Dedifferentiated amniotic fluid mesenchymal stem cell (primary cell): ENCODE measurements around the gene SPINT2.

ENCODE experiments used
- DNase-seq: peaks from one replicate; pipeline ENCODE4 v3.0.0-alpha.2; 2016; ENCODE audit errors: extremely low spot score

Gene SPINT2

GRCh38 chr19:38294090-38294489 is 29.7 kb downstream of the SPINT2 start:
- DNase-seq: no peak

DNA sequence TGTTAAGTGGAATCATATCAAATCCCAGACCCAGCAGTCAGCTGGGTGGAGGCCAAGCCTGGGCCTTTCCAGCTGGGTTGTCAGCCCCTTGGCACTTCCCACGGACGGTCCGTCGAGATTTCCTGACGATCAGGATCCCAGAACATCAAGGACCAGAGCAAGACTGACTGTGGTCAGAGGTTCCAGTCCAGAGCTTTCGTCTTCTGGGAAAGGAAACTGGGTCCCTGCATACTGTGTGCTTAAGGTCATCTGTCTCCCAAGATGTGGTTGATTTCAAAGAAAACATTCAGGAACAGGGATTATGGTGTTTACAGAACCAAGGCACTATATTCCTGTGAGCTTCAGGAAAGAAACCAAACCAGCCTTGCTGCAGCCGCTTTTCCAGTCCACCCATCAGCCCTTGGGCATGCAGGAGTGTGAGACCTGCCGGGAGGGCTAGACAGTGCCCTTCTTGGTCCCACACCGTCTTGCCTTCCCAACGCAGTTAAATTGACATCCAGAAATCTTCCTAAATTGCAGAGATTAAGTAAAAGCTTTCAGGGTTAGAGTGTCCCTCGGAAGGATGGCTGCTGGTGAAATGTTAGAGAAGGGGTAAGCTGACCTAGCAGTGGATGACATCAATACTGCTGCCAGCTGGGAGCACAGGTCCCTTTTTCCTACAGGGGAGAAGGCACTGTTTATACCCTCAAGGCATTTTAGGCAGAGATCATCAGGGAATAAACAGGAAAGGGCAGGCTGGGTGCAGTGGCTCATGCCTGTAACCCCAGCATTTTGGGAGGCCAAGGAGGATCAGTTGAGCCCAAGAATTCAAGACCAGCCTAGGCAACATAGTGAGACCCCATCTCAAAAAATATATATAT is 34.7 kb downstream of the SPINT2 start:
- DNase-seq: no peak

GRCh38 chr19:38303517-38304351 is 39.4 kb downstream of the SPINT2 start, which contains the start of gene C19orf33:
Gene C19orf33, plus strand, starts transcription at chr19:38304251. Its CDS starts 11 bp downstream, at chr19:38304262.
- DNase-seq: no peak

GRCh38 chr19:38304352-38304865 is 40.0 kb downstream of the SPINT2 start:
- DNase-seq: no peak

DNA sequence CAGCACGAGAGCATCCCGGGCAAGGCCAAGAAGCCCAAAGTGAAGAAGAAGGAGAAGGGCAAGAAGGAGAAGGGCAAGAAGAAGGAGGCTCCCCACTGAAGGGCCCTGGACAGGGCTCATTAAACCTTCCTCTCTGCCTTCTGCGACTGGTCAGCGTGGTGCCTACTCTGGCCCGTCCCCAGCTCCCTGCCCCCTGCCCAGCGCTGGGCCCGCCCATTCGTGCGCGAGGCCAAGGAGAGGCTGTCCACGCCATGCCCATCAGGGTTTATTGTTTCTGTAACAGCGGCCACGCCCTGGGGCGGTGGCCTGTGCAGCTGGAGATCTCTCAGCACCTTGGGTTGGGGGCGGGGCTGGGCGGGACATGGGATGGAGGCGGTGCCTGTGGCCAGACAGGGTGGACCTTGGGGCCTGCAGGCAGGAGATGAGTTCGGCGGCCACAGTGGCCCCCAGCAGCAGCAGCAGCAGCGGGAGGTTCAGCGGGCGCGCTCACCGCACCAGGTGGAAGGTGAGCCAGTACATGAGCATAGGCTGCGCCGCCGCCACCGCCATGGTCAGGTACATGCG is 40.6 kb downstream of the SPINT2 start:
- DNase-seq: no peak

- no peak for DNase-seq
Measured at GRCh38 chr19:38306236-38306635, 41.9 kb downstream of the SPINT2 start.

- no peak for DNase-seq
Measured at GRCh38 chr19:38307076-38307475, 42.7 kb downstream of the SPINT2 start.

GRCh38 chr19:38307597-38307996 is 43.2 kb downstream of the SPINT2 start:
- no peak for DNase-seq

GRCh38 chr19:38308006-38308766 is 43.8 kb downstream of the SPINT2 start:
- DNase-seq: no peak

GRCh38 chr19:38308926-38309614 is 44.7 kb downstream of the SPINT2 start:
- DNase-seq: no peak

GRCh38 chr19:38309615-38310278 is 45.4 kb downstream of the SPINT2 start:
- DNase-seq: no peak

DNA sequence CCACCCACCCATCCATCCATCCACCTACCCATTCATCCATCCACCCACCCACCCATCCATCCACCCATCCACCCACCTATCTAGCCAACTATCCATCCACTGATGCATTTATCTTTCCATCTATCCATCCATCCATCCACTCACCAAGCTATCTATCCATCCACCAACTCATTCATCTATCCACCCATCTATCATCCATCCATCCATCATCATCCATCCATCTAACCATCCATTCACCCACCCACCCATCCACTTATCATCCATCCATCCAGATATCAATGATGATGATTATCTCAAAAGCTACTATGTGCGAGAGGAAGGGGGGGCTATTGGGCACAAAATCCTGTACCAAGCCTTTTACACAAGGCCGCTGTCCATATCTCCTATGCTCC is 45.9 kb downstream of the SPINT2 start:
- no peak for DNase-seq

- DNase-seq: no peak
Measured at GRCh38 chr19:38310986-38311385, 46.6 kb downstream of the SPINT2 start.

- peak; percentile 97 for DNase-seq
Measured at GRCh38 chr19:38315657-38316476, 51.5 kb downstream of the SPINT2 start, which contains the start of gene YIF1B. Gene YIF1B, minus strand, starts transcription at chr19:38315947. Its CDS starts 30 bp downstream, at chr19:38315917.

- DNase-seq: no peak
Measured at GRCh38 chr19:38316477-38317067, 52.2 kb downstream of the SPINT2 start.

- DNase-seq: no peak
Measured at GRCh38 chr19:38317104-38317612, 52.8 kb downstream of the SPINT2 start.

DNA sequence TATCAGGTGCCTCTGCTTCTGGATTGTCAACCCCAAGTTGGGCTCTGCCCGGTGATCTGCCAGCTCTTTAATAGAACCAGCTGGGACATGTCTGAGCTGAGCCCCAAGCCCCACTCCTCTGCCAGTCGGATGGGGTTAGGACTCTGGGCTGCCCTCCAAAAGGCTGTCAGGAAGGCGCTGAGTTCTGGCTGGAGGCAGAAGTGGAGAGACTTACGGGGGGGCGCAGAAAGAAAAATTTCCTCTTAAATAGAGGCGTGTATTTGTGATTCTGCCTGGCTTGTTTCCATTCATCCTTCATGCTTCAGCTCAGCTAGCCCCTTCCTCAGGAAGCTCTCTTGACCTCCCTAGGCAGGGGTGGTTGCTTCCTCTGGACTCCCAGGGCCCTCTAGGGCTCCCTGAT is 54.3 kb downstream of the SPINT2 start:
- no peak for DNase-seq

GRCh38 chr19:38319421-38320258 is 55.3 kb downstream of the SPINT2 start, which contains the start of gene KCNK6:
Gene KCNK6, plus strand, starts transcription at chr19:38319845. Its CDS starts 106 bp downstream, at chr19:38319951.
- DNase-seq: no peak
